Body of pancreas (tissue), 4 donors: ENCODE results near the gene DELE1. TPM values are rescaled to one million over a fixed set of nuclear protein-coding genes. Genes with fewer than 3 reads are reported as not detected.
"Not testable (repeated sequence)": the region's sequence is repeated elsewhere in the genome, so short reads cannot be mapped to it uniquely, and the experiment has no call there.

ENCODE experiments used
- ATAC-seq: fragments of 150-250 bp; one replicate; pipeline ENCODE4 v1.9.1; 2016
- DNase-seq, 4 donors: peaks; one replicate each; pipeline ENCODE4 v3.0.0-alpha.2; 2019
- H3K27ac ChIP-seq, 4 donors: fragments of 200-600 bp; sonication (generic); 1 replicate in 3 of 4; 2 replicates in 1 of 4; pipeline versions ENCODE4 v1.5.1 to v1.6.1; 2016 to 2019; ENCODE audit warnings: mild to moderate bottlenecking in 1 of 4, mixed read lengths in 1 of 4, moderate library complexity in 1 of 4
- H3K27me3 ChIP-seq, 2 donors: fragments of 200-600 bp; sonication (generic); one replicate each; pipeline ENCODE4 v1.6.0; 2016; ENCODE audit warnings: mild to moderate bottlenecking in 1 of 2
- H3K36me3 ChIP-seq, 2 donors: fragments of 200-600 bp; sonication (generic); replicated peaks in 1 of 2; 2 replicates each; pipeline ENCODE4 v1.5.1; 2016; ENCODE audit warnings: low read depth in 2 of 2; ENCODE audit not compliant: insufficient read depth in 1 of 2
- H3K4me1 ChIP-seq: fragments of 200-600 bp; sonication (generic); one replicate; pipeline ENCODE4 v1.6.0; 2016
- H3K4me3 ChIP-seq, 2 donors: fragments of 200-600 bp; sonication (generic); 1 replicate in 1 of 2; 2 replicates in 1 of 2; pipeline ENCODE4 v1.5.1; 2016 to 2019
- H3K9me3 ChIP-seq, 3 donors: fragments of 200-600 bp; sonication (generic); 1 replicate in 2 of 3; 2 replicates in 1 of 3; pipeline ENCODE4 v1.5.1; 2016
- CTCF ChIP-seq, 7 experiments: fragments of 450-650 bp in 4 of 7; fragments of 200-600 bp in 3 of 7; sonication (generic) in 3 of 7; IDR thresholded peaks; one replicate each; pipeline ENCODE4 v1.5.1; 2016 to 2019; ENCODE audit warnings: antibody characterized with exemption in 7 of 7
- POLR2A ChIP-seq, 3 donors: fragments of 450-650 bp; IDR thresholded peaks; one replicate each; pipeline ENCODE4 v1.6.1; 2016; ENCODE audit warnings: antibody characterized with exemption in 3 of 3, mild to moderate bottlenecking in 2 of 3
- WGBS, 2 donors: methylation state at CpG; one replicate each; pipeline ENCODE4 v1.1.5; 2017; 5-methylcytosine and 5-hydroxymethylcytosine counted together
- intact Hi-C: fragments of 100-400 bp; cut with DNase I; formaldehyde crosslinking; loops from one replicate; pipeline ENCODE4 v1.15.1; 2023
- total RNA-seq, 2 donors: library from RNA; depleted of rRNA; stranded (reverse); fragments of >200 nt; gene quantifications; one replicate each; pipeline ENCODE4 v1.1.0, GENCODE V29; 2016

Gene DELE1
- total RNA-seq, 2 donors from 2014 or later, result 50.6 to 100 TPM

GRCh38 chr5:141889282-141889871 lies 34.3 kb upstream of the DELE1 start:
- no peaks in the 10 kb centered on the region for H3K27me3 ChIP-seq
- H3K4me1 ChIP-seq, result no peaks in the 10 kb centered on the region
- TF ChIP-seq CTCF (IDR thresholded peaks at IDR 0.05), result no peak
- no peak for TF ChIP-seq POLR2A (IDR thresholded peaks at IDR 0.05)
- intact Hi-C loops, result loop anchor here (10.0 kb wide), 1 partner anchor 65 kb away; the partner anchor contains the start of gene PCDH12
- no peaks in the 10 kb centered on the region for H3K36me3 ChIP-seq
- H3K9me3 ChIP-seq, result no peaks in the 10 kb centered on the region
- DNase-seq (no peak), ATAC-seq (no peak)
- H3K4me3 ChIP-seq, result no peak overlapping the region
- H3K27ac ChIP-seq, result no peak overlapping the region
- WGBS, 2 donors, result 50 to 61% methylated on average over 3 of the region's 3 CpGs

GRCh38 chr5:141890429-141890828 lies 33.2 kb upstream of the DELE1 start:
- H3K27ac ChIP-seq, intact Hi-C loops, H3K4me1 ChIP-seq, DNase-seq, H3K9me3 ChIP-seq, H3K27me3 ChIP-seq, H3K36me3 ChIP-seq, H3K4me3 ChIP-seq, ATAC-seq: not testable (repeated sequence)
- 86 to 88% methylated on average over 2 of the region's 2 CpGs for WGBS, 2 donors

GRCh38 chr5:141897425-141897824 lies 26.2 kb upstream of the DELE1 start:
- no peaks in the 10 kb centered on the region for H3K9me3 ChIP-seq
- no peaks in the 10 kb centered on the region for H3K27me3 ChIP-seq
- ATAC-seq, result no peak
- DNase-seq, result no peak
- 93% methylated on average over 4 of the region's 4 CpGs for WGBS, 2 donors
- no peaks in the 10 kb centered on the region for H3K36me3 ChIP-seq
- intact Hi-C loops, result no loop called here
- TF ChIP-seq POLR2A (IDR thresholded peaks at IDR 0.05), result no peak
- no peak for TF ChIP-seq CTCF (IDR thresholded peaks at IDR 0.05)
- H3K4me1 ChIP-seq, result no peaks in the 10 kb centered on the region
- no peak overlapping the region for H3K27ac ChIP-seq
- no peak overlapping the region for H3K4me3 ChIP-seq

- ATAC-seq (no peak), DNase-seq (no peak)
- no peaks in the 10 kb centered on the region for H3K9me3 ChIP-seq
- TF ChIP-seq CTCF (IDR thresholded peaks at IDR 0.05) (no peak), POLR2A (IDR thresholded peaks at IDR 0.05) (no peak)
- H3K36me3 ChIP-seq, result no peaks in the 10 kb centered on the region
- no peaks in the 10 kb centered on the region for H3K27me3 ChIP-seq
- no peak overlapping the region for H3K27ac ChIP-seq
- no peaks in the 10 kb centered on the region for H3K4me1 ChIP-seq
- WGBS, 2 donors, result 73 to 74% methylated on average over 2 of the region's 2 CpGs
- intact Hi-C loops, result no loop called here
- H3K4me3 ChIP-seq, result no peak overlapping the region
Measured at GRCh38 chr5:141898448-141899049, 25.1 kb upstream of the DELE1 start.

- TF ChIP-seq POLR2A (IDR thresholded peaks at IDR 0.05) (no peak), CTCF (IDR thresholded peaks at IDR 0.05) (no peak)
- Histone ChIP-seq H3K4me3 (no peak overlapping the region), H3K9me3 (no peaks in the 10 kb centered on the region), H3K27me3 (no peaks in the 10 kb centered on the region), H3K27ac (no peak overlapping the region), H3K36me3 (no peaks in the 10 kb centered on the region), H3K4me1 (no peaks in the 10 kb centered on the region)
- DNase-seq, result no peak
- ATAC-seq, result no peak
- WGBS, 2 donors, result 47 to 54% methylated on average over 5 of the region's 5 CpGs
- intact Hi-C loops, result no loop called here
Measured at GRCh38 chr5:141902015-141902814, 21.5 kb upstream of the DELE1 start.
